Peyer's patch (tissue), 4 donors: ENCODE results near the gene RASSF8.

ENCODE experiments used
- CTCF ChIP-seq, 6 experiments: fragments of 450-650 bp in 4 of 6; fragments of 200-600 bp in 2 of 6; sonication (generic) in 1 of 6; IDR thresholded peaks; one replicate each; pipeline ENCODE4 v1.5.1; 2017 to 2019; ENCODE audit warnings: antibody characterized with exemption in 6 of 6, mild to moderate bottlenecking in 3 of 6, moderate library complexity in 1 of 6
- POLR2A ChIP-seq, 2 donors: fragments of 450-650 bp; IDR thresholded peaks; one replicate each; pipeline ENCODE4 v1.5.1; 2017; ENCODE audit warnings: antibody characterized with exemption in 2 of 2, mild to moderate bottlenecking in 2 of 2, moderate library complexity in 2 of 2

GRCh38 chr12:25962932-25963525 is 4.5 kb downstream of the RASSF8 start:
- no peak for TF ChIP-seq CTCF (IDR thresholded peaks at IDR 0.05)
- TF ChIP-seq POLR2A (IDR thresholded peaks at IDR 0.05): no peak
